Activated naive CD4-positive, alpha-beta T cell treated with anti-CD3 and anti-CD28 coated beads, Interleukin-2, amount 50 U/mL, for 72 hours (primary cell): ENCODE data around the gene GLTP. TPM values are rescaled to one million over a fixed set of nuclear protein-coding genes. Genes with fewer than 3 reads are reported as not detected.
"Not testable (repeated sequence)": the region's sequence is repeated elsewhere in the genome, so short reads cannot be mapped to it uniquely, and the experiment has no call there.

Source experiments
- ATAC-seq, 2 donors: fragments of 150-1000 bp; cut with Tn5 transposase; 2 replicates each; pipeline ENCODE4 v1.10.0; 2021; ENCODE audit warnings: mild to moderate bottlenecking in 2 of 2, moderate library complexity in 2 of 2
- DNase-seq, 2 donors: peaks; one replicate each; pipeline ENCODE4 v3.0.0; 2021 to 2022; ENCODE audit warnings: low spot score in 2 of 2
- H3K27ac Mint-ChIP-seq, 2 donors: one replicate each; pipeline ENCODE4 v1.8.0; 2022; ENCODE audit warnings: mild to moderate bottlenecking in 2 of 2, mixed read lengths in 2 of 2
- H3K36me3 Mint-ChIP-seq, 2 donors: one replicate each; pipeline ENCODE4 v1.8.0; 2022; ENCODE audit warnings: mixed read lengths in 2 of 2
- H3K9me3 Mint-ChIP-seq, 2 donors: one replicate each; pipeline ENCODE4 v1.8.0; 2022; ENCODE audit warnings: mixed read lengths in 2 of 2
- total RNA-seq, 2 donors: library from RNA; stranded (reverse); gene quantifications; one replicate each; pipeline ENCODE4 v1.2.3, GENCODE V29; 2022

Gene GLTP
- total RNA-seq, 2 donors from 2014 or later: 22.2 to 24.9 TPM

DNA sequence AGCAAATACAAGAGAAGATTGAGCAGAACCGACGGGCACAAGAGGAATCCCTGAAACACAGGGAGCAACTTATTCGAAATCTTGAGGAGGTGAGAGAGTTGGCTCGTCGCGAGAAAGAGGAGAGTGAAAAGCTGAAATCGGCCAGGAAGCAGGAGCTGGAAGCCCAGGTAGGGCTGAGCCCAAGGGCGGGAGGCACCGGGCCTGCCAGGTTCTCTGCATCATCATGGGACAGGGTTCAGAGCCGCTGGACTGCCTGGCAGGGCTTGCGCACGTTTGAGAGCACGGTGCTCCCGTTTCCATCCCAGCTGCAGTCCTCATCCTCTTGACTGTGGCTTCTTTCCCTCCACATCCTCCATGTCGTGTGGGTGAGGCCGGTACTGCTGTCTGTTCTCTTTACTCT lies 34.1 kb upstream of the GLTP start:
- no peak for ATAC-seq
- peaks cover 11% of the 10 kb centered on the region in 2 donors for H3K36me3 Mint-ChIP-seq

DNA sequence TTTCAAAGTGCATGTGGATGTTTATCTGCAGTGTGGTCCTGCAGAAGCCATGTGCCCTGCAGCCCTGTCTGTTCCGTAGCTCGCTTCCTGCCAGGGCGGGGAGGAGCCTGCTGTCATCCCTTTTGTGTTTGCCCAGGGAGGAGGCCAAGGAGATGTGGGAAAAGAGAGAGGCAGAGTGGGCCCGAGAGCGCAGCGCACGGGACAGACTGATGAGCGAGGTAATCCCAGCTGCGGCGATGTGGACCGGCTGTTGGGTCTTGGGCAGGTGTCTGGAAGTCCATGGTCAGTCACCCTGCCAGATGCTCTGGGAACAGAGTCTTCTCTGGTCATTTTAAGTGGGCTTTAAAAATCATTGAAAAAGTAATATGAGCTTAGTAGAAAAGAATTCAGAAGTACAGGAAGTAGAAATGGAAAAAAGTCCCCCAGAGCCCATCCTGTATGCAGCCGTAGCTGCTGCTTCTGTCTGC lies 32.5 kb upstream of the GLTP start:
- peaks cover 11 to 17% of the 10 kb centered on the region in 2 donors for H3K36me3 Mint-ChIP-seq
- ATAC-seq (no peak), DNase-seq (no peak)
- H3K27ac Mint-ChIP-seq: peak overlapping the region; percentile 36 to 66
- H3K9me3 Mint-ChIP-seq: no peaks in the 10 kb centered on the region

More for the DNA sequence above, 34.1 kb upstream of the GLTP start:
- H3K27ac Mint-ChIP-seq: peak overlapping the region in 1 of 2 donors; percentile 66
- no peaks in the 10 kb centered on the region for H3K9me3 Mint-ChIP-seq
- no peak for DNase-seq

DNA sequence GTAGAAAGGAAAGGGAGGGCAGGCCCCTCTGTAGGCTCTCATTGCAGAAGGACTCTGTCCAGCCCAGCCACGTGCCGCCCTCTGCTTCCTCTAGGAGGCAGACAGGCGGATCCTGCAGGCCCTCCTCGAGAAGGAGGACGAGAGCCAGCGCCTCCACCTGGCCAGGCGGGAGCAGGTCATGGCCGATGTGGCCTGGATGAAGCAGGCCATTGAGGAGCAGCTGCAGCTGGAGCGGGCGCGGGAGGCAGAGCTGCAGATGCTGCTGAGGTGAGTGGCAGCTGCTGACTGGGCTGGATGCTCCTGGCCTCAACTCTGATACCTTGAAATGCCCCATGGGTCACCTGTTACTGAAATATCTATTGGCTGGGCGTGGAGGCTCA lies 30.6 kb upstream of the GLTP start:
- Mint-ChIP-seq H3K27ac (no peak overlapping the region), H3K9me3 (no peaks in the 10 kb centered on the region), H3K36me3 (peaks cover 11 to 23% of the 10 kb centered on the region in 2 donors)
- ATAC-seq (peak in 1 of 2 donors; percentile 55), DNase-seq (peak in 1 of 2 donors; percentile 25)

DNA sequence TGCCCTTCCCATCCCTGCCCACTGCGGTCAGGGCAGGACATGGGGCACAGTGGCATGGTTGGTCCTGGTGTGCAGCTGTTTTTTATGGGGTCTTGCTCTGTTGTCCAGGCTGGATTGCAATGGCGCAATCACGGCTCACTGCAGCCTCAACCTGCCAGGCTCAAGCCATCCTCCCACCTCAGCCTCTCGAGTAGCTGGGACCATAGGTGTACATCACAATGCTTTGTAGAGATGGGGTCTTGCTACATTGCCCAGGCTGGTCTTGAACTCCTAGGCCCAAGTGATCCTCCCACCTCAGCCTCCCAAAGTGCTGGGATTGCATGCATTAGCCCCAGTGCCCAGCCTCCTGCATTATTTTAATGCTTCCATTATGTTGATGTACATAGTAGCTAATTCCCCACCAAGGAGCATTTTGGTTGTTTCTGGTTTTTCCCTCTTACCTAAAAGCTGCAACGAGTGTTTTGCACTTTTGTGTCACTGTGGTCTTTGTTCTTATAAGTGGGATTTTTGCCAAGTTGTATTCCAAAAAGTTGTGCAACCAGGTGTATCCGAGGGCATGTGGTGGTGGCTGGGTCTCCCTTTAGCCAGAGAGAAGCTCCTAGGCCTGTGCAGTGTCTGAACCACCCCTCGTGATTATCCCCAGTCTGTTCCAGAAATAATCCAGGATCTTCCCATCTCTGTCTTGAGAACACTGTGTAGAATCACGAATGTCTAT lies 30.1 kb upstream of the GLTP start:
- Mint-ChIP-seq H3K36me3 (peaks cover 11 to 23% of the 10 kb centered on the region in 2 donors), H3K27ac (no peak overlapping the region), H3K9me3 (no peaks in the 10 kb centered on the region)
- ATAC-seq: no peak
- no peak for DNase-seq

DNA sequence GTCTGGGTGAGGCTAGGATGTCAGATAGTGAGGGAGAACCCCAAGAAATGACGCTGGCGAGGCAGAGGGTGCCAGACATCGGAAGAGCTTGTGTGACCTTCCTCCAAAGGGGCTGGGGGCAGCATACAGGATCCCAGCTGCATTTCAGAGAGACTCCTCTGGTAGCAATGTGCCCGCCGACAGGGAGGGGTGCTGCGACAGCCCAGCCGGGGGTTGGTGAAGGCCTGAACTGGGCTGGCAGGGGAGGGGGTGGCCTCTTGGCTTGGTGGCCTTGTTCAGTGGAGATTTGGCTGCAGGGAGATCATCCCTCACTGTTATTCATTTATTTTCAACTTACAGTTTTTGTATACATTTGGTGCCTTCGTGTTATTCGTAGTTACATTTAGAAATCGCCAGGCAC lies 25.0 kb upstream of the GLTP start:
- ATAC-seq: no peak
- H3K9me3 Mint-ChIP-seq: no peaks in the 10 kb centered on the region
- H3K36me3 Mint-ChIP-seq: peaks cover 19 to 27% of the 10 kb centered on the region in 2 donors
- no peak for DNase-seq
- peak overlapping the region; percentile 68 to 96 for H3K27ac Mint-ChIP-seq

DNA sequence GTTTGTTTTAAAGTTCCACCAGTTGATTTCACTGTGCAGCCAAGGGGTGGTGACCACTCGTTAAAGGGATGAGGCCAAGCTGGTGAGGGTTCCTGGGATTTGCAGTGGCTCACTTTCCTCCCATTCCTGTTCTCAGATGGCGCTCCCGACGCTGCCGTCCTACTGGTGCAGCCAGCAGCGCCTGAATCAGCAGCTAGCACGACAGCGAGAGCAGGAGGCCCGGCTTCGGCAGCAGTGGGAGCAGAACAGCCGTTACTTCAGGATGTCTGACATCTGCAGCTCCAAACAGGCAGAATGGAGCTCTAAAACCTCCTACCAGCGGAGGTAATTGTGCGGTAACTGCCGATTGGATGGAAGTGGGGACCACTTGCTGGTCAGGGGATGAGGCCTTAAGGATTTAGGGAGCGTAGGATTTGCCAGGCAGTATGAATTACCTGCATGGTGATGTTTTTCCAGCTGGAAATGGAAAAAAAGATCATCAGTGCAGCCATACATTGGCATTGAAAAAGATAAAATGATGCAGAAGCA lies 22.6 kb upstream of the GLTP start:
- peaks cover 25 to 27% of the 10 kb centered on the region in 2 donors for H3K36me3 Mint-ChIP-seq
- H3K9me3 Mint-ChIP-seq: no peaks in the 10 kb centered on the region
- no peak overlapping the region for H3K27ac Mint-ChIP-seq
- DNase-seq (no peak), ATAC-seq (no peak)

DNA sequence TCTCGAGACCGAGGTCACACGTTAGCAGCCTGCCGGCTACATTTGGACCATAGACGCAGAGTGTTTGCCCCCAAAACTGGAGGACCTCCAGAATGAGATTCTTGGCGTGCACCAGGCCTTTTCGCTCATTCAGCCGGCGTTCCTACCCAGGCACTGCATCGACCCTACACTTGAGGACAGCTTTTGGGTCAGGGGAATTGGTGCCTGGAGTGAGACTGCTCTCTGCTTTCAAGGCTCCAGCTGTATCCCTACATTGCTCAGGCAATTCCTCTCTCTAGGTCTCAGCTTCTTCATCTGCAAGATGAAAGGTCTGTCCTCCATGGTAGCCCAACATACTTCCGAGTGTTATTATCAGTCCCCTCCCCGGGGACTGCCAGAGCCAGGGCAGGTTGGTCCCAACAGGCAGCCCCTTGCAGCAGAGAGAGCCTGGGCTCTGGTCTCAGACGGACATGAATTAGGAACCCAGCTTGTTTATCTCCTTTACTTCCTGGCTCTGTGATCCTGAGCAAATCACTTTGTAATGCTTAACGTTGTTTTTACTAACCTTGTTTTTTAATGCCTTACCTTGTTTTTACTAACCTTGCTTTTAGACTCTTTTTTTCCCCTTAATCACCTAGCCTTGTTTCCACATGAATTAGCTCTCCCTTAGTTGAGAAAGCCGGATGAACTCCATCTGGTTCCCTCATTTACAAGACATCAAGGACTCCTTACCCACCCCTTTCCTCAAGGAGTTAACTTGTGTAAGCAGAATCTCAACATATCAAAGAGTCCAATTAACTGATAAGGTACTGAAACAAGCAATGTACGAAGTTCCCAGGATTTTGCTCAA lies 20.6 kb upstream of the GLTP start:
- DNase-seq: no peak
- Mint-ChIP-seq H3K9me3 (no peaks in the 10 kb centered on the region), H3K36me3 (peaks cover 21 to 25% of the 10 kb centered on the region in 2 donors), H3K27ac (peak overlapping the region; percentile 96 to 97)
- ATAC-seq: peak; percentile 8 to 33

DNA sequence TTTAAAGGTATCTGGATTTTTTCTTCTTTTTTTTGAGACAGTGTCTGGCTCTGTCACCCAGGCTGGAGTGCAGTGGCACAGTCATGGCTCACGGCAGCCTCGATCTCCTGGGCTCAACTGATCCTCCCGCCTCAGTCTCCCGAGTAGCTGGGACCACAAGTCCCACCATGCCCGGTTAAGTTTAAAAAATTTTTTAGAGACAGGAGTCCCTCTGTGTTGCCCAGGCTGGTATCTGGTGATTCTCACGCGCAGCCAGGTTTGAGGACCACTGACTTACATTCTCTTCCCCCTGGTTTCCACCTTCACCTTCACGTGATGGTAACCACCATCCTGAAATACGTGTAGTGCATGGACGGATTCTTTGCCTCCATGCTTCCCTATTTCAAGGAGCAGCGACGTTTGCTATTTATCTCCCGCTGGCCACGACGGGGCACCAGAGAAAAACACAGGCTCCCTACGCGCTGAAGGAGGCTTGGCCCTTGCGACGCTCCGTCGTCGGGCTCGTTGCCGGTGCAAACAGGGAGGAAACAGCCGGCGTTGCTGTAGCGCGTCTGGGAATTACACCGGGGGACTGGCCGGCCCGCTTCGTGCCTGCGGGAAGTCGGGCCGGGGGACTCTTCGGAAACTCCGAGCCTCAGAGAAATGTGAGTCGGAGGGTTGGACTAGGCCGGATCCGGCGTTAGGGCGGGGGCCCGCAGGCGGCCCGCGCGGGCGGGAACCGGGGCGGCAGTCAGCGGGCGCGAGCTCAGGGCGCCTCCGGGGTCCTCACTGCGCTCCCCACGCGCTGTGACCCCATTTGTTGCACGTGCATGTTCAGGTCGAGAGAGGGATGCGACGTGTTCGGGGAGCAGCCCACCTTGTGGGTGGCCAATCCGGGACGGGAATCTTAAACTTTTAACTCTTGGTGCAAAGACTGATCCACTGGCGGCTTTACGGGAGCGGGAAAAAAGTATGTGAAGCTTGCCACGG lies 19.7 kb upstream of the GLTP start, which contains the start of gene TCHP:
TCHP (plus strand) TSS at position 492 of the 969 bp plus-strand sequence. CDS start 2,753 bp downstream, outside the sequence.
- Mint-ChIP-seq H3K9me3 (no peaks in the 10 kb centered on the region), H3K36me3 (peaks cover 21 to 22% of the 10 kb centered on the region in 2 donors), H3K27ac (peak within 1 kb of the TSS; percentile 97 to 99)
- DNase-seq (peak; percentile 70 to 73), ATAC-seq (peak; percentile 85 to 92)

DNA sequence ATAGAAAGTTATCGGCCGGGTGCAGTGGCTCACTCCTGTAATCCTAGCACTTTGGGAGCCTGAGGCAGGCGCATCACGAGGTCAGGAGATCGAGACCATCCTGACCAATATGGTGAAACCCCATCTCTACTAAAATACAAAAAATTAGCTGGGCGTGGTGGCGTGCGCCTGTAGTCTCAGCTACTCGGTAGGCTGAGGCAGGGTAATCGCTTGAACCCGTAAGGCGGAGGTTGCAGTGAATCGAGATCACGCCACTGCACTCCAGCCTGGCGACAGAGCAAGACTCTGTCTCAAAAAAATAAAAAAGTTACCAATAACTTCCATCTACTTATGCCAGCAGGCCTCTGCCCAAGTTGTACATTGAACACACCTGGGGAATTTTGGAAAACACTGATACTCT lies 19.0 kb upstream of the GLTP start:
- not testable (repeated sequence) for H3K9me3 Mint-ChIP-seq, DNase-seq, ATAC-seq
- peak overlapping the region; percentile 97 to 99 for H3K27ac Mint-ChIP-seq
- H3K36me3 Mint-ChIP-seq: peaks cover 14 to 15% of the 10 kb centered on the region in 2 donors

DNA sequence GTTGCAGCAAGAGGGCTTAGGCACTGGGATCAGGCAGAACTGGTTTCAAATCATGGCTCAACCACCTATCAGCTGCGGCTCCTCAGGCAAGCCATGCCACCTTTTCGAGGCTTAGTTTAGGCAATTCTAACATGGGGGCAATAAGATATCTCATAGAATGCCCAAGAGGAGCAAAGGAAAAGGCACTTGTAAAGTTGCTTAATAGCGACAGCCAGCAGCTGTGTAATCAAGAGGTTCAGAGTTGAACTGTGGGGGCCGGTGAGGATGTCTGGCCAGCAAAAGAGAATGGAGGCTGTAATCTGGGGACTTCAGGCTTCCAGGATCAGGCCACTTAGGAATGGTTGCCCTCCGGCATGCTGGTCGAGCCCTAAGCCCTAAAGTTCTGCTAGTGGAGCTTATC lies 16.7 kb upstream of the GLTP start:
- DNase-seq (no peak), ATAC-seq (no peak)
- Mint-ChIP-seq H3K9me3 (no peaks in the 10 kb centered on the region), H3K27ac (no peak overlapping the region), H3K36me3 (peaks cover 10 to 13% of the 10 kb centered on the region in 2 donors)

DNA sequence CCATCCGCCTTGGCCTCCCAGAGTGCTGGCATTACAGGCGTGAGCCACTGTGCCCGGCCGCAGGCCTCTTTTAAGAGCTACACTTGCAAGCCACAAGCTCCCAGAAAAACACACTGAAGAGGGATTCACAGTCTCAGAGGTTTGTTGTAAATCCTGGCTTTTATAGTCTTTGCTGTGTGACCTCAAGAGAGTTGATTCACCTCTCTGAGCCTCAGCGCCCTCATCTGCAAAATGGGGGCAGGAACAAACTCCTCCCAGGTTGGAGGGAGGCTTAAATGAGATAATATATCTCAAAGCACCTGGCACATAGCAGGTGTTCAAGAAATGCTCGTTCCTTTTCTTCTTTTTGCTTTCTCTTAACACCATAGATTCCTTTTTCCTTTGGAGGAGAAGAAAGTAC lies 15.8 kb upstream of the GLTP start:
- DNase-seq: no peak
- Mint-ChIP-seq H3K36me3 (peaks cover 10 to 13% of the 10 kb centered on the region in 2 donors), H3K27ac (no peak overlapping the region), H3K9me3 (no peaks in the 10 kb centered on the region)
- ATAC-seq: no peak

DNA sequence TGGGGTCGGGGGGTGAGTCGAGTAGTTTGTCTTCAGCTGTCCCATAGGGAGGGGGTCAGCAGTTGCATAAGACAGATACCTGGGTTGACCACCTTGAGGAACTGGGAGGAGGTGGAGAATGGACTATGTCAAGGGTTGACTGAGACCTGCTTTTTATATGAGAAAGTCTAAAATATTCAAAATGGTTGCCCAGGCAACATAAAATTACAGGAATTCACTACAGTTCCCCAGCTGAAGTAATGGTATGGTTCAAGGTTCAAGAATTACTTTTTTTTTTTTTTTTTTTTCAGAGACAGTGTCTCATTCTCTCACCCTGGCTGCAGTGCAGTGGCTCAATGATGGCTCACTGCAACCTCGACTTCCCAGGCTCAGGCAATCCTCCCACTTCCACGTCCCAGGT lies 14.6 kb upstream of the GLTP start:
- Mint-ChIP-seq H3K9me3 (no peaks in the 10 kb centered on the region), H3K27ac (no peak overlapping the region), H3K36me3 (peaks cover 2 to 3% of the 10 kb centered on the region in 2 donors)
- DNase-seq: no peak
- peak in 1 of 2 donors; percentile 19 for ATAC-seq

DNA sequence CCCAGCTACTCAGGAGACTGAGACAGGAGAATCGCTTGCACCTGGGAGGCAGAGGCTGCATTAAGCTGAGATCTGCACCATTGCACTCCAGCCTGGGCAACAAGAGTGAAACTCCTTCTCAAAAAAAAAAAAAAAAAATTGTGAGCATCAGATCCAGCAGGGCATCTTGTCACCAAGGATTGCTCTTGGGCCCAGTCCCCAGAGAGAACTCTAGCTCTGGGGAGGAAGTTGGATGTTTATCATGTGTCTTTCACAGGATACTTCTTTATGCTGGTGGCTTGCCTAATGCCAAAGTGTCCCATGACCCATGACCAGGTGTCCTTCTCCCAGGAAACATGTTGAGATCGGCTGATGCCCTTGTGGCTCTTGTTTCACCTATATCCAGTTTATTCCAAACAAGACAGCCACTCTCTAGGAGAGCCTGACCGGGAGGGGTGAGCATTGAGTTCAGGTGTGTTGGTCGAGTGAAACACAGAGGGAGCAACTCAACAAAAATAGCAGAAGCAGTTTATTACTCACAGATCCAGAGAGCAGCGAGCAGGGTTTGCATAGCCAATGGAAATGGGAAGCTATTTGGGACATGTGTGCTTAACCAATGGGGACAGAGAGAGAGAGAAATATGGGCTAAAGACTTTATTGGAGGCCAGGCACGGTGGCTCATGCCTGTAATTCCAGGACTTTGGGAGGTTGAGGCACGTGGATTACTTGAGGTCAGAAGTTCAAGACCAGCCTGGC lies 13.1 kb upstream of the GLTP start:
- H3K9me3 Mint-ChIP-seq: no peaks in the 10 kb centered on the region
- ATAC-seq (no peak), DNase-seq (no peak)
- H3K36me3 Mint-ChIP-seq: peaks cover 4 to 5% of the 10 kb centered on the region in 2 donors
- no peak overlapping the region for H3K27ac Mint-ChIP-seq

DNA sequence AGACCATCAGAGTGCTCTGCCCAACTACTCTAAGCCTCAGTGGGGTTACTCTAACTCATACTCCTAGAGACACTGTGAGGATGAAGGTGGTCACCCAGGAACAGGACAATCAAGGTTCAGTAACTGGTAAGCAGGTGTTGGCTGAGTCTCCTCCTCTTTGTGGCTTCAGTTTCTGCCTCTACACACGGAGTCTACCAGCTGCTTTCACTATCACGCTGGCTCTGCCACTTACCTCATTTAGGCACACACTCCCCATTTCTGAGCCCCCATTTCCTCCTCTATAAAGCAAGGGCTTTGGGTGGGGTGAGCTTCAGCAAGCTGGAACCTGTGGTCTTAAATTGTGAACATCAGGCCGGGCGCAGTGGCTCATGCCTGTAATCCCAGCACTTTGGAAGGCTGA lies 12.4 kb upstream of the GLTP start:
- ATAC-seq (no peak), DNase-seq (no peak)
- H3K9me3 Mint-ChIP-seq: peaks cover 0 to under 1% of the 10 kb centered on the region in 2 donors
- no peak overlapping the region for H3K27ac Mint-ChIP-seq
- peaks cover 4 to 8% of the 10 kb centered on the region in 2 donors for H3K36me3 Mint-ChIP-seq

DNA sequence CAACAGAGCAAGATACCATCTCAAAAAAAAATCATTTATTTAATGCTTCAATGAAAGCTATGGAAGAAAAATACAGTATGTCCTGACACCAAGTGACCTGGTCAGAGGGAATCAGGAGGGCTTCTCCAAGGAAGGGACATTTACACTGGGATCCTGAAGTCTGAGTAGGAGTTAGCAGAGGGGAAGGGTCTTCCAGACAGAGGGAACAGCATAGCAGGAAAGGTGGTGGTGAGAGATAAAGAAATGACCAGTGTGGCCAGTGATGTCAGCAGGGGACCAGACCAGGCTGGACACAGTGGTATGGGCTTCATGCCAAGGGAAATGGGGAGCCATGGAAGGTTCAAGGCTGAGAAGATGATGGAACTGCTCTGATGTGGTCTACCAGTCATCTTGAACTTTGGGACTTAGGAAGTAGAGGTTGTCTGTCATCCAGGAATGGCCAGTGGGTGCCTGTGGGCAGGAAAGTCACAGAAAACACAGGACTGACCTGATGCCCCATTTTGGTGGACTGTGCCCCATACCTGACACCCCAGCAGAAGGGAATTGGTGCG lies 11.9 kb upstream of the GLTP start:
- ATAC-seq (no peak), DNase-seq (no peak)
- Mint-ChIP-seq H3K36me3 (peaks cover 4 to 8% of the 10 kb centered on the region in 2 donors), H3K9me3 (peaks cover 0 to 3% of the 10 kb centered on the region in 2 donors), H3K27ac (no peak overlapping the region)
